H1 (cell line): Measurements from ENCODE around the gene CPNE5. TPM values are rescaled to one million over a fixed set of nuclear protein-coding genes. Genes with fewer than 3 reads are reported as not detected.

ENCODE experiments used
- CHD7 ChIP-seq: fragments of 300-600 bp; sonication (generic); IDR thresholded peaks from 2 replicates; pipeline ENCODE4 v1.7.1; 2012; ENCODE audit warnings: low read length, moderate library complexity, mild to moderate bottlenecking, inconsistent platforms; ENCODE audit not compliant: insufficient replicate concordance
- EGR1 ChIP-seq: IDR thresholded peaks from 2 replicates; pipeline ENCODE4 v1.6.1; 2011; ENCODE audit warnings: low read depth, low read length, borderline replicate concordance
- KDM1A ChIP-seq: fragments of 200-600, 300-600 bp; sonication (generic); IDR thresholded peaks from 2 replicates; pipeline ENCODE4 v1.7.1; 2016; ENCODE audit warnings: mild to moderate bottlenecking, low read length, borderline replicate concordance
- NANOG ChIP-seq: IDR thresholded peaks from 2 replicates; pipeline ENCODE4 v1.6.1; 2011; ENCODE audit warnings: low read length, low read depth, mild to moderate bottlenecking, inconsistent platforms; ENCODE audit not compliant: insufficient read depth, poor library complexity, severe bottlenecking
- RAD21 ChIP-seq, 2 experiments: IDR thresholded peaks in 1 of 2; conservative IDR thresholded peaks in 1 of 2; 2 replicates each; pipeline ENCODE4 v1.6.1; 2011; ENCODE audit warnings: low read depth in 2 of 2, low read length in 2 of 2, improper control_type of control experiment in 1 of 2, inconsistent platforms in 1 of 2, mild to moderate bottlenecking in 1 of 2, moderate library complexity in 1 of 2
- SAP30 ChIP-seq: fragments of 300-600 bp; sonication (generic); IDR thresholded peaks from 2 replicates; pipeline ENCODE4 v1.7.1; 2012; ENCODE audit warnings: low read length, moderate library complexity, mild to moderate bottlenecking, inconsistent platforms; ENCODE audit not compliant: insufficient read depth, insufficient replicate concordance
- SIN3A ChIP-seq, 2 experiments: IDR thresholded peaks in 1 of 2; conservative IDR thresholded peaks in 1 of 2; 2 replicates each; pipeline ENCODE4 v1.6.1; 2011 to 2012; ENCODE audit warnings: low read length in 2 of 2, improper control_type of control experiment in 1 of 2, low read depth in 1 of 2, mild to moderate bottlenecking in 1 of 2
- TAF1 ChIP-seq: IDR thresholded peaks from 2 replicates; pipeline ENCODE4 v1.6.1; 2011; ENCODE audit warnings: mild to moderate bottlenecking, low read depth, low read length
- TBP ChIP-seq: IDR thresholded peaks from 2 replicates; pipeline ENCODE4 v1.6.1; 2011; ENCODE audit warnings: low read depth, low read length, improper control_type of control experiment
- polyA plus RNA-seq, 7 experiments: library from polyadenylated mRNA; depleted of rRNA in 3 of 7; stranded (reverse) in 5 of 7; unstranded in 2 of 7; fragments of >200 nt in 5 of 7; fragments of 200-250 nt in 2 of 7; gene quantifications; 1 replicate in 5 of 7; 2 replicates in 1 of 7; 4 replicates in 1 of 7; pipeline versions ENCODE4 v1.2.1 to v1.2.3, GENCODE V29; 2011 to 2013; ENCODE audit warnings: missing spikeins in 2 of 7, mixed read lengths in 2 of 7
- total RNA-seq: library from RNA; stranded (reverse); fragmentation: NEBNext Ultra II Directional; extraction: Animal tissue kit (Norgen Biotek cat#: 25700); gene quantifications from 2 replicates; pipeline ENCODE4 v1.2.1, GENCODE V29; 2021

CPNE5 gene
- total and polyA plus RNA-seq, 2 of the 8 experiments (the other 6 are each of a cell fraction or from before 2014, with no cell fraction given): 0.88 to 1.8 TPM

- TF ChIP-seq SAP30 (no peak), CHD7 (peak; percentile 42), RAD21 (IDR thresholded peaks at IDR 0.05 in 1 of 2, conservative IDR thresholded peaks at IDR 0.05 in 1 of 2; ENCODE audit: low read depth in 2 of 2, low read length in 2 of 2) (no peak), NANOG (no peak), EGR1 (0 out of 2 replicates have a peak, but pooled peaks have one; percentile 20), TBP (no peak), SIN3A (conservative IDR thresholded peaks at IDR 0.05 in 1 of 2, IDR thresholded peaks at IDR 0.05 in 1 of 2; ENCODE audit: low read depth in 1 of 2, low read length in 2 of 2) (0 out of 4 replicates have a peak, but pooled peaks of 1 of the 2 experiments have one; percentile 77), TAF1 (no peak), KDM1A (no peak)
Measured at GRCh38 chr6:36858407-36858981, 19.2 kb upstream of the CPNE5 start (continued).
